Epidermal melanocyte (primary cell): ENCODE measurements around the gene ACBD4.

Experiments used
- DNase-seq: peaks from one replicate; pipeline ENCODE4 v3.0.0; 2011; ENCODE audit warnings: low spot score; ENCODE audit not compliant: insufficient read length

Gene ACBD4, protein sequence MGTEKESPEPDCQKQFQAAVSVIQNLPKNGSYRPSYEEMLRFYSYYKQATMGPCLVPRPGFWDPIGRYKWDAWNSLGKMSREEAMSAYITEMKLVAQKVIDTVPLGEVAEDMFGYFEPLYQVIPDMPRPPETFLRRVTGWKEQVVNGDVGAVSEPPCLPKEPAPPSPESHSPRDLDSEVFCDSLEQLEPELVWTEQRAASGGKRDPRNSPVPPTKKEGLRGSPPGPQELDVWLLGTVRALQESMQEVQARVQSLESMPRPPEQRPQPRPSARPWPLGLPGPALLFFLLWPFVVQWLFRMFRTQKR

GRCh38 chr17:45135192-45135977, at the start of gene ACBD4:
Gene ACBD4 (plus strand): TSS chr17:45135687. CDS start chr17:45136145, 458 bp downstream.
- DNase-seq = peak; percentile 100

- DNase-seq = no peak
Measured at GRCh38 chr17:45086391-45086790, 49.1 kb upstream of the ACBD4 start.

GRCh38 chr17:45086865-45087503, 48.5 kb upstream of the ACBD4 start:
- DNase-seq = no peak

- DNase-seq = no peak
Measured at GRCh38 chr17:45087504-45087975, 47.9 kb upstream of the ACBD4 start.

GRCh38 chr17:45087978-45088377, 47.5 kb upstream of the ACBD4 start:
- DNase-seq = no peak

DNA sequence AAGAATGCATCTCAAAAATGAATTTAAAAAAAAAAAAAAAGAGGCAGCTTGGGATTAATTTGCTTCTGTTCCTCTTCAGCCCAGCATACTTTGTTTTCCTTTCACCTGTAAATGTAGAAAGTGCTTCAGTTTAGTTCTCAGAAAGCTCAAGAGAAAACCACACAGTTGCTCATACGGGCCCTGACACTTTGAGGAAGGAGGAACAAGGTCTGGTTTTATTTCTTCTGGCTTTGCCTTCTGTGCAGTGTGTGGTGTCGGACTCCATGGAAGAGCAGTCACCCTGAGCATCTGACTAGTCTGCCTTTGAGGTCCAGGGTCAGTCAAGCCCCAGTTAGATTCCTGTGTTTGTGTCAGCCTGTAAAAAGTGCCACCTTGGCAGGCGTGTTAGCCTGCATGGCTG, 46.7 kb upstream of the ACBD4 start:
- DNase-seq = no peak

- DNase-seq = no peak
Measured at GRCh38 chr17:45090711-45091110, 44.8 kb upstream of the ACBD4 start.

- no peak for DNase-seq
Measured at GRCh38 chr17:45091778-45092425, 43.6 kb upstream of the ACBD4 start.

DNA sequence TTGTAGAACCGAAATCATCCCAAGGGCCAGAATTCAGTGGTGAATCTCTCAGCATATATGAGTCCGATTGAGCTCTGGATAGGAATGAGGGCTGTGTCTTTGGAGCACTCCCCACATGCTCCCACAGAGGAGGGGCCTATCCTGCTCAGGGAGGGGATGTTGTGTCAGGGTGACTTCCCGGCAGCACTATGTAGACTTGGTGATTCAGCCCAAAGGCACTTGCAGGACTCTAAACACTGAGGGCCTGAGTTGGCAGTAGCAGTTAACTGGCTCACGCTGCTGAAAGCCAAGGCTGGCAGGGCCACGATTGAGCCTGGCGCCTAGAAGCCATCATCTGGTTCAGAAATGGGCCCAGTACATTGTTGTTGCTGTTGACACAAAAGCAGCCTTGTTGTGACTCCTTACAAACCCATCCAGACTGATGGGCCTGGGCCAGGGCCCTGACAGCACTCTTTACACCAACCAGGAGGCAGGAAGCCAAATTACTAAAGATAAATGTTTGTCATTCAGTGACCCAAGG, 42.5 kb upstream of the ACBD4 start:
- DNase-seq = peak; percentile 98

DNA sequence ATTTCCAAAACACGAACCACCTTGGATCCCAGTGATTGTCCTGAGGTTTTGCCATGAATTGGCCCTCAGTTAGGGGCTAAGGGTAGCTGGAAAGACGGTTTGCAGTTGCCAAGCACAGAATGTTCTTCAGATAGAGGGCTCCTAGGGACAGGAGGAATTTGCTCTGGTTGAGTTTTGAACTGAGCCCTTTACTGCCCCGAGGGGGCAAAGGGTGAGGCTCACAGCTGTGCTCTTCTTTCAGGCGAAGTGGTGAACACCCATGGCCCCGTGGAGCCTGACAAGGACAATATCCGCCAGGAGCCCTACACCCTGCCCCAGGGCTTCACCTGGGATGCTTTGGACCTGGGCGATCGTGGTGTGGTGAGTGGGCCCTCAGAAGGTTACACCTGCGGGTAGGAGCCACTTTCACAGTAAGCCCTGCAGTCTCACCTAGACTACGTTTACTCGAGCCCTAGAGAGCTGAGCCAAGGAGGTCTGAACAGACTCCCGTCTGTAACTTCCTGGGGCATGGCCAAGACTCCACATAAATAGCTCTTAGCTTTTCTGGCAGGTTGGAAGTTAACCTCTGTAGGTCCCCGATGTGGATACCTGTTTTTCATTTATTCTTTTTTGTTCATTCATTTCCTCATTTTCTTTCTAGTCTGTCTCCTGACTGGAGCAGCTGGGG, 41.9 kb upstream of the ACBD4 start:
- DNase-seq = no peak

DNA sequence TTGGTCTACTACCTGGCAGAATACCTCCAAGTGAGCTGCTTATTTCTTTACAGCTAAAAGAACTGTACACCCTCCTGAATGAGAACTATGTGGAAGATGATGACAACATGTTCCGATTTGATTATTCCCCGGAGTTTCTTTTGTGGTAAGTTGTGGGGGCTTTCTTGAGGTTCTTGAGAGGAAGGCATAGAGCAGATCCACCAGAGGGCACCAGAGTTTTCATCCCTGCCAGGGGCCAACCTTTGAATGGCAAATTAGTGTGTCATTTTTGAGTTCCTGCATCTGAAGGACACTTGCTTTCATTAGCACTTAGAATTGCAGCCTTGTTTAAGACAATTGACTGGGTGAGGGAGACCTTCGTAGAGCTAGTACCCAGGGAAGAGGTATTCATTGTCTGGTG, 39.3 kb upstream of the ACBD4 start:
- no peak for DNase-seq

GRCh38 chr17:45096926-45097325, 38.6 kb upstream of the ACBD4 start:
- no peak for DNase-seq

DNA sequence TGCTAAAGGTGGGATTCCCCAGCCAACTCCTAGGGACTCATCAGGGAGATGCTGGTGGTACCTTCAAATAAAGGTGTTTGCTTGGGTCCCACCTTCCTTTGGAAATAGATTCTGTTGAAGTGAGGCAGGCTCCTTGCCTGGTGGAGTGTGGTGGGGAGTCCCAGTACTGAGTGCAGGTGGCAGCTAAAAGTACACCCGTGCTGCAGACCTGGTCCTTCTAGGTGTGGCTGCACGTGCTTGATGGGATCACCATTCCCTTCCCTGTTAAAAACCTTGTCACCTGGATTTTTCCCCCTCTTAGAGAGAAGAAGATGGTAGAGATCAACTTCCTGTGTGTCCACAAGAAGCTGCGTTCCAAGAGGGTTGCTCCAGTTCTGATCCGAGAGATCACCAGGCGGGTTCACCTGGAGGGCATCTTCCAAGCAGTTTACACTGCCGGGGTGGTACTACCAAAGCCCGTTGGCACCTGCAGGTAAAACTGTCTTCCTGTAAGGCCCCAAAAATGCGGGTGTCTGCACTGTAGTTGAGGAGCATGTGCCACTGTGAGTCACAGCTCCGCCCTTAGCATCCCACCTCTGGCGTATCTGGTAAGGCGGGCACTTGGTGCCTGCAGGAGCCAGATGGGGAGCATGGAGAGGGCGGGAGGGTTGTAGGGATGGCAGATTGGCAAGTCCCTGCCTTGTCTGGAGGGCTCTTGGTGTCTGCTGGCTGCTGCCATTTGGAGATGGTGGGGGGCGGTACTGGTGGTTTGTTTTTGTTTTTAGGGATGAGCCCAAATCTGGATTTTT, 37.2 kb upstream of the ACBD4 start:
- no peak for DNase-seq

GRCh38 chr17:45098869-45099616, 36.4 kb upstream of the ACBD4 start:
- peak; percentile 77 for DNase-seq

- DNase-seq = no peak
Measured at GRCh38 chr17:45101546-45101882, 34.0 kb upstream of the ACBD4 start.

DNA sequence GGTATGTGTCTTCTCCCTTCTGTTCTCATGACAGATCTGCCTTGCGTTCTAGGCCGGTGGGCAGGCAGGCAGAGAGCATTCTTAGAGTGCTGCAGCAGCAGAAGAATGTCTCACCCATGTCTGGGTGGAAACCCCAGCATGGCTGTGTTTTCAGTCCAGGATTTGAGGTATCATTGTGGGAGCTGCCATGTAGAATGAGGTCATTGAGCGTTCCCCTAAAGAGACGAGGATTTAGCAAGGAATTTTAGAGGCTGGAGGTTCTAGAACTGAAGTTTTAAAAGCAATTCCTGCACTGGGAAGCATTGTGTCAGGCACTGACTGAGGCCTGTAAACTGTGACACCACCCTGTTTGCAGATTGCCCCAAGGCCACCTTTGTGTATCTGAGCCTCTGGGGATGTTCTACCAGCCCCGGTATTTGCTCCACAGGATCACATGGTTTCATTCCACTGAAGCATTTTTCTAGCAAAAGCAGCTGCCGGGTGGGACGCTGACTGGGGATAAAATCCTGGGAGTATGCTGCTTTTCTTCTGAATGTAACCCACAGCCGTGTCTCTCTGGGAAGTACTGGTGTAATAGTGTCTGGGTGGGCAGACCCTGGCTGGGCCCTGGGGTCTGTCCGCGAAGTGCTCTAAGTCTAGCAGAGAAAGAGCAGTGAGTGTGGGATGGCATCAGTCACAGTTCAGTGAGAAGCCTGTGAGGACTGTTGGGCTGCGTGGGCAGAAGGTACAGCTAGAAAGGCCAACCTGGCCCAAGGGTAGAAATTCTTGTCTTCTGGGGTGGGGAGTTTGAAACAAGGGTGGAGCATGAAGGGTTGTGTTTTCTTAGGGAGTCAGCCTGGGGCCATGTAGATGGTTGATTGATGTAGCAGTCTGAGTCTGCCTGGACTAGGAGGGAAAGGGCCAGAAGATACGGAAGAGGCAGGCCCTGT, 33.3 kb upstream of the ACBD4 start:
- peak; percentile 87 for DNase-seq

DNA sequence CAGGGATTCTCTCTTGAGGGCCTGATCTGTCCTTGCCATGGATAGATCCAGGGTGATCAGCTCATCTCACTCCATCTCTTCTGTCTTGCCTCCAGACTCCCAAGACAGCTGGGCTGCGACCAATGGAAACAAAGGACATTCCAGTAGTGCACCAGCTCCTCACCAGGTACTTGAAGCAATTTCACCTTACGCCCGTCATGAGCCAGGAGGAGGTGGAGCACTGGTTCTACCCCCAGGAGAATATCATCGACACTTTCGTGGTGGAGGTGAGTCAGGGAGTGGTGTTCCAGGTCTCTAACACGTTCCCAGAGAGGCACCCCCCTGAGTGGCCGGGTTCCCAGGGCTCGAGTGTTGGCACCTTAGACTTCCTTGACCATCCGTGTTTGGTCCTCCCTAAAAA, 32.6 kb upstream of the ACBD4 start:
- no peak for DNase-seq

- no peak for DNase-seq
Measured at GRCh38 chr17:45103269-45103795, 32.2 kb upstream of the ACBD4 start.
